Mucosa of descending colon (tissue), 3 donors: Measurements from ENCODE around the gene PTPRQ. TPM values are rescaled to one million over a fixed set of nuclear protein-coding genes. Genes with fewer than 3 reads are reported as not detected.
"Not testable (repeated sequence)": the region's sequence is repeated elsewhere in the genome, so short reads cannot be mapped to it uniquely, and the experiment has no call there.

ENCODE experiments used
- ATAC-seq: fragments of 200-7000 bp; cut with Tn5 transposase; one replicate; pipeline ENCODE4 v1.9.1; 2020; ENCODE audit warnings: mild to moderate bottlenecking, moderate library complexity
- DNase-seq, 3 donors: peaks; one replicate each; pipeline ENCODE4 v3.0.0-alpha.2; 2020
- H3K36me3 ChIP-seq: fragments of 200-600 bp; one replicate; pipeline ENCODE4 v1.8.0; 2021; ENCODE audit warnings: low read depth, mild to moderate bottlenecking
- H3K4me1 ChIP-seq: fragments of 200-600 bp; one replicate; pipeline ENCODE4 v1.8.0; 2021; ENCODE audit warnings: low read depth, mild to moderate bottlenecking
- H3K4me3 ChIP-seq: fragments of 200-600 bp; one replicate; pipeline ENCODE4 v1.8.0; 2021; ENCODE audit warnings: mild to moderate bottlenecking
- H3K9me3 ChIP-seq: fragments of 200-600 bp; one replicate; pipeline ENCODE4 v1.8.0; 2021; ENCODE audit warnings: mild to moderate bottlenecking
- CTCF ChIP-seq: fragments of 200-600 bp; IDR thresholded peaks from one replicate; pipeline ENCODE4 v1.8.0; 2022; ENCODE audit warnings: antibody characterized with exemption, mild to moderate bottlenecking
- intact Hi-C, 2 donors: fragments of 100-400 bp; cut with DNase I in 1 of 2; cut with micrococcal nuclease in 1 of 2; formaldehyde crosslinking; loops; one replicate each; pipeline versions ENCODE4 v1.11.0 to v1.11.1; 2022; cut with DNase I, micrococcal nuclease
- total RNA-seq, 3 donors: library from RNA; stranded (reverse); fragmentation: NEBNext Ultra II Directional in 2 of 3; extraction: Animal tissue kit (Norgen Biotek cat#: 25700) in 2 of 3; gene quantifications; one replicate each; pipeline versions ENCODE4 v1.2.1 to v1.2.4, GENCODE V29; 2021 to 2023
- donor health status: DM: no; HTN: no; CAD: no; lungs with moderate emphysema.
- donor health status: DM: no; HTN: no; CAD: no.
- donor health status: DM: no; HTN: yes; CAD: no.

PTPRQ gene
- total RNA-seq, 3 donors from 2014 or later, result 0.16 TPM; not detected in 2

DNA sequence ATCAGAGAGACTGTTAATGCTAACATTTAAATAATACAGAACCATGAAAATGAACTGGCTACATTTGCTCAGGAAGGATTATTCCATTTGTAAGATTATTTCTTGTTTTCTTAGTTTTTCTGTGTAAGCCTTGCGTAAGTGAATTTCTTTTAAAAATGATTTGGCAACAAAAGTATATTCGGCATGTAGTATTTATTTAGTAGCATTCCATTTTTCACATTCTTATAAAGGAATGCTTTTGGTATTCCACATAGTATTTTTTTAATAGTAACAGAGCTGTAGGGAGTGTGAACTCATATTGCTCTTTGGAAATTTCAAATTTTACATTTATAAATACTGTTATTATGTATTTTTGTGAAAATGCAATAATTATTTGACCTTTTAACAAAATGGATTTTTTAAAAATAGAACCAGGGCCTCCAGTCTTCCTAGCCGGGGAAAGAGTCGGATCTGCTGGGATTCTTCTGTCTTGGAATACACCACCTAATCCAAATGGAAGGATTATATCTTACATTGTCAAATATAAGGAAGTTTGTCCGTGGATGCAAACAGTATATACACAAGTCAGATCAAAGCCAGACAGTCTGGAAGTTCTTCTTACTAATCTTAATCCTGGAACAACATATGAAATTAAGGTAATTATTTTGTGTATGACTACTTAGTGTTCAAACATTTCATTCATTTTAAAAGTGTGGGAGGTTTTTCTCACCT, 1.2 kb downstream of the PTPRQ start:
- Histone ChIP-seq H3K4me3 (no peak overlapping the region), H3K36me3 (no peaks in the 10 kb centered on the region), H3K9me3 (no peaks in the 10 kb centered on the region), H3K4me1 (no peaks in the 10 kb centered on the region)
- no peak for TF ChIP-seq CTCF
- ATAC-seq (no peak), DNase-seq (no peak)
- intact Hi-C loops, result no loop called here

DNA sequence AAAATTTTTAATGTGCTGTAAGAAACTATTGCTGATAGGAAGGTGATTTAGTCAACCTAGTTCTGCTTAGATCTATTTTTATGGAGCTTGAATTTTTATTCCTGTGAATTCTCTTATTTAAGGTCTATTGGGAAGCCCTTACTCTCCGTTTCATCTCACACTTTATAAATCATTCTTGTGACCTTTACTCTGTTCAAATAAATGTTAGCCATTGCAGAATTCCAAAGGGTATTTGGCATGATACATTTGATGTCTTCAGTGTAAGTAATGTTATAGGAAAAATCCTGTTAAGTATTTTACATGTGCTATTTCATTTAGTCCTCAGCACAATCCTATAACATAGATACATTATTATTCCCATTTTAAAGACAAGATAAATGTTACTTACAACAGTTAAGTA, 12.5 kb downstream of the PTPRQ start:
- Histone ChIP-seq H3K9me3 (no peaks in the 10 kb centered on the region), H3K36me3 (no peaks in the 10 kb centered on the region), H3K4me1 (no peaks in the 10 kb centered on the region), H3K4me3 (no peak overlapping the region)
- intact Hi-C loops, result no loop called here
- ATAC-seq (no peak), DNase-seq (no peak)
- TF ChIP-seq CTCF, result no peak

GRCh38 chr12:80460972-80461371, 16.9 kb downstream of the PTPRQ start:
- no peak for ATAC-seq
- H3K4me3 ChIP-seq, result no peak overlapping the region
- DNase-seq, result no peak
- TF ChIP-seq CTCF, result no peak
- intact Hi-C loops, result no loop called here
- H3K36me3 ChIP-seq, result no peaks in the 10 kb centered on the region
- no peaks in the 10 kb centered on the region for H3K9me3 ChIP-seq
- no peaks in the 10 kb centered on the region for H3K4me1 ChIP-seq

GRCh38 chr12:80461851-80462250, 17.8 kb downstream of the PTPRQ start:
- H3K9me3 ChIP-seq, ATAC-seq, DNase-seq, H3K4me1 ChIP-seq, H3K4me3 ChIP-seq, H3K36me3 ChIP-seq, intact Hi-C loops: not testable (repeated sequence)

DNA sequence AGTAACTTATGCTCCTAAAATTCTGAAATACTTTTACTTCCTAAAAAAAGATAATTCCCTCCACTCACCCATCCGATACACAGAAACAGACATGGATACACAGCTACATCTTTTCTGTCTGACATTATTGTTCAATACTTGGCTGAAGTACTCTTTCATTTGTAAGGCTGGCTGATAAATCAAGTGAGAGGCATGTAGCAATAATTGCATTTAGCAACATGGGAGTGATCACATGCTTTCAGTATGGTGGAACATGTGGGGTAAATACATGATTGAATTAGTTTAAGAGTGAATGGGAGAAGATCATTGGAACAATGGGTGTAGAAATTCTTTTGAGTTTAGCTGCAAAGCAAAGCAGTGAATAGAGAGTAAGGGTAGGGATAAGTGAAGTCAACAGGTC, 25.6 kb downstream of the PTPRQ start:
- intact Hi-C loops, result no loop called here
- H3K4me1 ChIP-seq, result no peaks in the 10 kb centered on the region
- H3K36me3 ChIP-seq, result no peaks in the 10 kb centered on the region
- no peak for DNase-seq
- H3K4me3 ChIP-seq, result no peak overlapping the region
- ATAC-seq, result no peak
- no peak for TF ChIP-seq CTCF
- H3K9me3 ChIP-seq, result no peaks in the 10 kb centered on the region

DNA sequence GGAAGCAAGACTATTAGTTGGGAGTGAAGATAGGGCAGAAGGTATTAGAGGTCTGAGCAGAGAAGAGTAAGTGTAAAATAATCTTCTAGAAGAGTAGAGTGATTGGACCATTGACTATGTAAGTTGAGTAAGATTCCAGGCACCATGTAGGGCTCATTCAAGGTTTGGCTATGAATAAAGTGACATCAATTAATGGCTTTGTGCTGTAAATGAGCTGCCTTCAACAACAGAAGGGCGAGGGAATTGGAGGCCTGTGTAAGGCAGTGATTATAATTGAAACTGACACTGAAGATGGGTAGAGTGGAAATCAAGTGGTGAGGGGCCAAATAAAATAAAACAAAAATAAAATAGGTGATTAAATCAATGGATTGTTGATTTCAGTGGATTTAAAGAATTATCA, 26.4 kb downstream of the PTPRQ start:
- ATAC-seq (no peak), DNase-seq (no peak)
- Histone ChIP-seq H3K4me3 (no peak overlapping the region), H3K4me1 (no peaks in the 10 kb centered on the region), H3K9me3 (no peaks in the 10 kb centered on the region), H3K36me3 (no peaks in the 10 kb centered on the region)
- intact Hi-C loops, result no loop called here
- TF ChIP-seq CTCF, result no peak
